ENCODE results near the gene DPEP1. TPM values are rescaled to one million over a fixed set of nuclear protein-coding genes. Genes with fewer than 3 reads are reported as not detected.
"Not testable (repeated sequence)": the region's sequence is repeated elsewhere in the genome, so short reads cannot be mapped to it uniquely, and the experiment has no call there.

Gene DPEP1
- polyA plus RNA-seq, 1 donor from 2014 or later, result not detected

- Mint-ChIP-seq H3K4me3 (no peak overlapping the region), H3K9me3 (no peaks in the 10 kb centered on the region), H3K4me1 (no peaks in the 10 kb centered on the region), H3K27me3 (no peaks in the 10 kb centered on the region), H3K27ac (peak overlapping the region in 1 of 3 donors; percentile 59), H3K36me3 (no peaks in the 10 kb centered on the region)
Measured at GRCh38 chr16:89584768-89585549, 28.5 kb upstream of the DPEP1 start.

GRCh38 chr16:89586218-89586617 lies 27.2 kb upstream of the DPEP1 start:
- Mint-ChIP-seq H3K36me3 (no peaks in the 10 kb centered on the region), H3K9me3 (no peaks in the 10 kb centered on the region), H3K4me3 (no peak overlapping the region), H3K27me3 (no peaks in the 10 kb centered on the region), H3K27ac (no peak overlapping the region), H3K4me1 (no peaks in the 10 kb centered on the region)

GRCh38 chr16:89586853-89587252 lies 26.6 kb upstream of the DPEP1 start:
- Mint-ChIP-seq H3K4me1 (no peaks in the 10 kb centered on the region), H3K9me3 (no peaks in the 10 kb centered on the region), H3K27ac (no peak overlapping the region), H3K36me3 (no peaks in the 10 kb centered on the region), H3K4me3 (no peak overlapping the region), H3K27me3 (no peaks in the 10 kb centered on the region)

- not testable (repeated sequence) for H3K4me3 Mint-ChIP-seq, H3K36me3 Mint-ChIP-seq, H3K9me3 Mint-ChIP-seq, H3K4me1 Mint-ChIP-seq, H3K27ac Mint-ChIP-seq, H3K27me3 Mint-ChIP-seq
Measured at GRCh38 chr16:89587676-89588075, 25.8 kb upstream of the DPEP1 start.

- Mint-ChIP-seq H3K4me3 (no peak overlapping the region), H3K9me3 (no peaks in the 10 kb centered on the region), H3K27me3 (no peaks in the 10 kb centered on the region), H3K27ac (no peak overlapping the region), H3K36me3 (no peaks in the 10 kb centered on the region), H3K4me1 (peaks cover 0 to under 1% (median 0%) of the 10 kb centered on the region in 3 donors)
Measured at GRCh38 chr16:89588413-89589109, 24.9 kb upstream of the DPEP1 start.

GRCh38 chr16:89589241-89589926 lies 24.1 kb upstream of the DPEP1 start:
- Mint-ChIP-seq H3K9me3 (no peaks in the 10 kb centered on the region), H3K36me3 (no peaks in the 10 kb centered on the region), H3K27ac (no peak overlapping the region), H3K4me1 (peaks cover 0 to 4% (median 3%) of the 10 kb centered on the region in 3 donors), H3K27me3 (no peaks in the 10 kb centered on the region), H3K4me3 (no peak overlapping the region)

GRCh38 chr16:89593841-89594240 lies 19.6 kb upstream of the DPEP1 start:
- H3K27ac Mint-ChIP-seq, result no peak overlapping the region
- no peaks in the 10 kb centered on the region for H3K27me3 Mint-ChIP-seq
- H3K36me3 Mint-ChIP-seq, result no peaks in the 10 kb centered on the region
- peaks cover 0 to 4% (median 3%) of the 10 kb centered on the region in 3 donors for H3K4me1 Mint-ChIP-seq
- no peak overlapping the region for H3K4me3 Mint-ChIP-seq
- H3K9me3 Mint-ChIP-seq, result no peaks in the 10 kb centered on the region

GRCh38 chr16:89595330-89596060 lies 17.9 kb upstream of the DPEP1 start:
- Mint-ChIP-seq H3K4me1 (peaks cover 0 to 4% (median 3%) of the 10 kb centered on the region in 3 donors), H3K9me3 (no peaks in the 10 kb centered on the region), H3K36me3 (no peaks in the 10 kb centered on the region), H3K27ac (no peak overlapping the region), H3K27me3 (no peaks in the 10 kb centered on the region), H3K4me3 (peak overlapping the region in 1 of 4 donors; percentile 9)

GRCh38 chr16:89596061-89596689 lies 17.3 kb upstream of the DPEP1 start:
- no peak overlapping the region for H3K27ac Mint-ChIP-seq
- H3K27me3 Mint-ChIP-seq, result no peaks in the 10 kb centered on the region
- H3K36me3 Mint-ChIP-seq, result no peaks in the 10 kb centered on the region
- peaks cover 0 to 4% (median 3%) of the 10 kb centered on the region in 3 donors for H3K4me1 Mint-ChIP-seq
- no peaks in the 10 kb centered on the region for H3K9me3 Mint-ChIP-seq
- H3K4me3 Mint-ChIP-seq, result peak overlapping the region in 1 of 4 donors; percentile 9

- Mint-ChIP-seq H3K27ac (no peak overlapping the region), H3K27me3 (no peaks in the 10 kb centered on the region), H3K36me3 (no peaks in the 10 kb centered on the region), H3K4me3 (no peak overlapping the region), H3K4me1 (peaks cover 0 to 4% (median 3%) of the 10 kb centered on the region in 3 donors), H3K9me3 (no peaks in the 10 kb centered on the region)
Measured at GRCh38 chr16:89596957-89597649, 16.3 kb upstream of the DPEP1 start.

GRCh38 chr16:89598199-89598598 lies 15.2 kb upstream of the DPEP1 start:
- no peaks in the 10 kb centered on the region for H3K9me3 Mint-ChIP-seq
- no peaks in the 10 kb centered on the region for H3K27me3 Mint-ChIP-seq
- H3K4me1 Mint-ChIP-seq, result peaks cover 0 to 7% (median 7%) of the 10 kb centered on the region in 3 donors
- H3K36me3 Mint-ChIP-seq, result no peaks in the 10 kb centered on the region
- H3K27ac Mint-ChIP-seq, result no peak overlapping the region
- no peak overlapping the region for H3K4me3 Mint-ChIP-seq

GRCh38 chr16:89599451-89599858 lies 14.0 kb upstream of the DPEP1 start:
- H3K27me3 Mint-ChIP-seq, result no peaks in the 10 kb centered on the region

GRCh38 chr16:89599902-89600301 lies 13.5 kb upstream of the DPEP1 start:
- Mint-ChIP-seq H3K27me3 (no peaks in the 10 kb centered on the region), H3K27ac (no peak overlapping the region), H3K4me3 (no peak overlapping the region), H3K36me3 (no peaks in the 10 kb centered on the region), H3K4me1 (peaks cover 0 to 4% (median 3%) of the 10 kb centered on the region in 3 donors), H3K9me3 (no peaks in the 10 kb centered on the region)

More at GRCh38 chr16:89599451-89599858, 14.0 kb upstream of the DPEP1 start:
- Mint-ChIP-seq H3K9me3 (no peaks in the 10 kb centered on the region), H3K27ac (no peak overlapping the region), H3K4me3 (peak overlapping the region in 1 of 4 donors; percentile 57), H3K4me1 (peaks cover 0 to 4% (median 3%) of the 10 kb centered on the region in 3 donors), H3K36me3 (no peaks in the 10 kb centered on the region)

GRCh38 chr16:89600427-89600826 lies 13.0 kb upstream of the DPEP1 start:
- Mint-ChIP-seq H3K9me3 (no peaks in the 10 kb centered on the region), H3K4me1 (peaks cover 0 to 4% (median 3%) of the 10 kb centered on the region in 3 donors), H3K27ac (no peak overlapping the region), H3K4me3 (no peak overlapping the region), H3K36me3 (no peaks in the 10 kb centered on the region), H3K27me3 (no peaks in the 10 kb centered on the region)

Data from IgD-negative memory B cell (primary cell).